ENCODE results near the gene TAS2R16.

TAS2R16 gene

DNA sequence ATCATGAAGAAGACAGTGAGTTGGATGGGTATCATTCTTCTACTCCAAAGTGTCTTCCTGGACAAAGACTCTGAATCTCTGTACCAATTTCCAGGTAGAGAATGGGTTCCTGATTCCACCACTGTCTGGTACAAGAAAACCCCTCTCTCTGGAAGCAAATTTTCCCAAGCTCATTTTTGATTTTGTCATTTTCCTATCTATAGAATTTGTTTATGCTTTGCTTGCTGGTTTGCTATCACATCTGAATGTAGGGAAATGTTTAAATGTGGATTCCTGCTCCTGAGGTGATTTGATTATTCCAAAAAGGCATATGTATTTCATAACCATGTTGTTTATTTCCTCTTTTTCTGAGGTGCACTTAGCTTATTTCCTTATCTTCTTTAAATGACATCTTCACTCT lies at the start of gene TAS2R16:
Gene TAS2R16 (minus strand): TSS at position 101 of the 400 bp plus-strand sequence. CDS start 66 bp downstream, at position 35.
- no peak for DNase-seq (ENCODE audit: extremely low spot score)
- ChIA-PET POLR2A (no interaction called here), CTCF (no interaction called here)
- TF ChIP-seq SP1 (IDR thresholded peaks at IDR 0.05) = no peak
- TF ChIP-seq PKNOX1 (IDR thresholded peaks at IDR 0.05) = no peak
- TF ChIP-seq FOXM1 (IDR thresholded peaks at IDR 0.05; ENCODE audit: borderline replicate concordance) = no peak
- TF ChIP-seq ZNF384 (IDR thresholded peaks at IDR 0.05) = no peak

DNA sequence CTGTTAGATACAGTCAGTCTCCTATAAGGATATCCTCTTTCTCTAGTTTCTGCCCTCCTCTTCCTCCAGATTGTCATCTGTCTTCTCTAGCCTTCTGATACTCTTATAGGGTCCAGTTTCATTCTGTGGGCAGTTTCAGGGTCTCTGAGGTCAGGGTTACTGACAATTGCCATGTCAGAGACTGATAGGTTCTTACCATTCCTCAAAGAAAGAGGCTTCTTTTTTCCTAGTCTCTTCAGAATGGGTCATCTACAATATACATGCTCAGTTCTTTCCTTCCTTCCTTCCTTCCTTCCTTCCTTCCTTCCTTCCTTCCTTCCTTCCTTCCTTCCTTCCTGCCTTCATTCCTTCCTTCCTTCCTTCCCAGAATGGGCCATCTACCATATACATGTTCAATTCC lies 48.1 kb upstream of the TAS2R16 start:
- TF ChIP-seq LEF1 (IDR thresholded peaks at IDR 0.05; ENCODE audit: borderline replicate concordance) (no peak), NFRKB (IDR thresholded peaks at IDR 0.05) (no peak), ELF4 (IDR thresholded peaks at IDR 0.05) (no peak), ZNF384 (IDR thresholded peaks at IDR 0.05) (no peak), L3MBTL2 (conservative IDR thresholded peaks at IDR 0.05) (no peak), BHLHE40 (IDR thresholded peaks at IDR 0.05; ENCODE audit: borderline replicate concordance) (no peak), FOXA1 (IDR thresholded peaks at IDR 0.05) (no peak), TARDBP (IDR thresholded peaks at IDR 0.05) (no peak), ARNT (IDR thresholded peaks at IDR 0.05) (no peak), SP1 (IDR thresholded peaks at IDR 0.05) (no peak), PKNOX1 (IDR thresholded peaks at IDR 0.05) (no peak), FOXM1 (IDR thresholded peaks at IDR 0.05; ENCODE audit: borderline replicate concordance) (no peak), SUZ12 (IDR thresholded peaks at IDR 0.05) (no peak)
- CTCF ChIA-PET = no interaction called here
- POLR2A ChIA-PET = no interaction called here
- no peak for DNase-seq (ENCODE audit: extremely low spot score)

DNA sequence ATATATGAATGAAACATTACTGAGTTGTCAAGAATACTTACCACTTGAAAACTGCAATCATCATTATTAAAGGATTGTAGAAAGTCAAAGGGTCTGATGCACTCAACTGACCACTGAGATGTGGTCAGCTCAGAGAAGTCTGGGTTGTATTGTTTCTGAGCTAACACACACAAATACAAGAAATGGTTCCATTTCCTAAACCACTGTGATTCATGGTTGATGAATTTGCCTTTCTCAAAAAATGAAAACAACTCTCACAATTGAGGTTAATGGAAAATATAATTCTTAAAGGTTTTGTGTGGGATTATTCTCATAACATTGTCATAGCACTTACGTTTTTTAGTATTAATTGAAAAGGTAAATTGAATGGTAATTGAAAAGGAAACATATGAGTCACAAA lies 45.6 kb upstream of the TAS2R16 start:
- CTCF ChIA-PET = no interaction called here

GRCh38 chr7:123039269-123039668 lies 43.8 kb upstream of the TAS2R16 start:
- CTCF ChIA-PET = no interaction called here
- no peak for TF ChIP-seq SUZ12 (IDR thresholded peaks at IDR 0.05)
- no peak for TF ChIP-seq BHLHE40 (IDR thresholded peaks at IDR 0.05; ENCODE audit: borderline replicate concordance)
- TF ChIP-seq SP1 (IDR thresholded peaks at IDR 0.05) = no peak
- no peak for TF ChIP-seq FOXK2 (IDR thresholded peaks at IDR 0.05)
- TF ChIP-seq CTBP1 (IDR thresholded peaks at IDR 0.05; ENCODE audit: borderline replicate concordance) = no peak
- no peak for DNase-seq (ENCODE audit: extremely low spot score)
- POLR2A ChIA-PET = no interaction called here

More for the DNA sequence above, 45.6 kb upstream of the TAS2R16 start:
- TF ChIP-seq NFRKB (IDR thresholded peaks at IDR 0.05) = no peak
- POLR2A ChIA-PET = no interaction called here
- no peak for DNase-seq (ENCODE audit: extremely low spot score)

GRCh38 chr7:123034106-123034505 lies 38.6 kb upstream of the TAS2R16 start:
- no peak for DNase-seq (ENCODE audit: extremely low spot score)
- POLR2A ChIA-PET = no interaction called here
- CTCF ChIA-PET = no interaction called here
- TF ChIP-seq SP1 (IDR thresholded peaks at IDR 0.05) (no peak), FOXM1 (IDR thresholded peaks at IDR 0.05; ENCODE audit: borderline replicate concordance) (no peak), TARDBP (IDR thresholded peaks at IDR 0.05) (no peak), NFRKB (IDR thresholded peaks at IDR 0.05) (no peak), HDGF (IDR thresholded peaks at IDR 0.05; ENCODE audit: borderline replicate concordance) (no peak), PKNOX1 (IDR thresholded peaks at IDR 0.05) (no peak), BHLHE40 (IDR thresholded peaks at IDR 0.05; ENCODE audit: borderline replicate concordance) (no peak), CTBP1 (IDR thresholded peaks at IDR 0.05; ENCODE audit: borderline replicate concordance) (no peak), FOXA1 (IDR thresholded peaks at IDR 0.05) (no peak)

DNA sequence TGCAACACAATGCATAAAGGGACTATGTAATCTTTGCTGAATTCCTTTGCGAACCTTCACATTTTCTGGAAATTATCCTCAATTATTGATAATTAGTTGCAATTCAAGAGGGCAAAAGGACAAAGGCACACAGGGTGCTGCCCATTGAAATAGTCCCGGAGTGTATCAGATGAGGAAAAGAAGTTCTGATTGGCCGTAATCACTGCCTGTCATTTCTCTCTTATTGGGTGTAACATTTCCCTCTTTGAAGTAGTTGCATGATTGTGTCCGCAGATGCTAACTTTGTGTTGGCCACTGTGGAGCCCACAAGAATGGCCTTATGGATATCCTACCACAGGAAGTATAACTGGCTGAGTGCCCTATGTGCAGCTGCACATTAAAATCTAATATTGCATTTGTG lies 35.1 kb upstream of the TAS2R16 start:
- TF ChIP-seq FOXK2 (IDR thresholded peaks at IDR 0.05) = no peak
- peak; percentile 28; the same call in 1 of the 2 replicates for TF ChIP-seq PKNOX1 (IDR thresholded peaks at IDR 0.05)
- TF ChIP-seq BHLHE40 (IDR thresholded peaks at IDR 0.05; ENCODE audit: borderline replicate concordance) = no peak
- POLR2A ChIA-PET = no interaction called here
- CTCF ChIA-PET = no interaction called here
- DNase-seq (ENCODE audit: extremely low spot score) = no peak

- DNase-seq (ENCODE audit: extremely low spot score) = no peak
- POLR2A ChIA-PET = no interaction called here
Measured at GRCh38 chr7:123028339-123028738, 32.8 kb upstream of the TAS2R16 start.

More at GRCh38 chr7:123028339-123028738, 32.8 kb upstream of the TAS2R16 start:
- TF ChIP-seq ZNF384 (IDR thresholded peaks at IDR 0.05) (no peak), BHLHE40 (IDR thresholded peaks at IDR 0.05; ENCODE audit: borderline replicate concordance) (no peak), ELF4 (IDR thresholded peaks at IDR 0.05) (no peak), FOXA1 (IDR thresholded peaks at IDR 0.05) (no peak), SP1 (IDR thresholded peaks at IDR 0.05) (no peak), L3MBTL2 (conservative IDR thresholded peaks at IDR 0.05) (no peak), ARNT (IDR thresholded peaks at IDR 0.05) (no peak), FOXM1 (IDR thresholded peaks at IDR 0.05; ENCODE audit: borderline replicate concordance) (no peak), FOXK2 (IDR thresholded peaks at IDR 0.05) (no peak), LEF1 (IDR thresholded peaks at IDR 0.05; ENCODE audit: borderline replicate concordance) (no peak), SUZ12 (IDR thresholded peaks at IDR 0.05) (no peak), NFRKB (IDR thresholded peaks at IDR 0.05) (no peak), TARDBP (IDR thresholded peaks at IDR 0.05) (no peak), CTBP1 (IDR thresholded peaks at IDR 0.05; ENCODE audit: borderline replicate concordance) (no peak), HDGF (IDR thresholded peaks at IDR 0.05; ENCODE audit: borderline replicate concordance) (no peak)
- CTCF ChIA-PET = no interaction called here
